HepG2 (cell line): ENCODE data around the gene PCGF3. TPM values are rescaled to one million over a fixed set of nuclear protein-coding genes. Genes with fewer than 3 reads are reported as not detected.

Experiments used
- GLMP ChIP-seq: sonication (generic); formaldehyde crosslinking; IDR thresholded peaks from 2 replicates; pipeline ENCODE4 v1.9.0; 2021; ENCODE audit warnings: missing genetic modification reagents, mild to moderate bottlenecking, borderline replicate concordance
- GPBP1L1 ChIP-seq: sonication (generic); formaldehyde crosslinking; IDR thresholded peaks from 2 replicates; pipeline ENCODE4 v1.5.0; 2020; ENCODE audit warnings: mild to moderate bottlenecking, missing genetic modification reagents
- NFRKB ChIP-seq: fragments of 450-650 bp; IDR thresholded peaks from 2 replicates; pipeline ENCODE4 v1.6.1; 2017
- PTBP1 ChIP-seq: fragments of 200-400 bp; formaldehyde crosslinking; IDR thresholded peaks from 2 replicates; pipeline ENCODE4 v1.6.1; 2018; ENCODE audit warnings: low read length, low read depth; ENCODE audit not compliant: poor library complexity, severe bottlenecking
- RBM22 ChIP-seq: fragments of 200-400 bp; formaldehyde crosslinking; optimal IDR thresholded peaks from 2 replicates; pipeline ENCODE3; 2017; ENCODE audit warnings: mild to moderate bottlenecking, low read length, moderate library complexity
- RERE ChIP-seq: IDR thresholded peaks from 2 replicates; pipeline ENCODE4 v1.6.1; 2016; ENCODE audit warnings: low read depth, missing genetic modification reagents, missing compliant biosample characterization
- SNAPC4 ChIP-seq: sonication (generic); formaldehyde crosslinking; IDR thresholded peaks from 2 replicates; pipeline ENCODE4 v1.4.0; 2020; ENCODE audit warnings: mild to moderate bottlenecking, missing genetic modification reagents
- TRAFD1 ChIP-seq: sonication (generic); formaldehyde crosslinking; IDR thresholded peaks from 2 replicates; pipeline ENCODE4 v1.5.1; 2020; ENCODE audit warnings: missing genetic modification reagents, mild to moderate bottlenecking, borderline replicate concordance
- ZNF24 ChIP-seq: fragments of 450-650 bp; IDR thresholded peaks from 2 replicates; pipeline ENCODE4 v1.6.1; 2017; ENCODE audit warnings: antibody characterized with exemption, mild to moderate bottlenecking
- ZNF564 ChIP-seq: sonication (generic); formaldehyde crosslinking; IDR thresholded peaks from 2 replicates; pipeline ENCODE4 v1.8.1; 2023; ENCODE audit warnings: mild to moderate bottlenecking, missing genetic modification reagents
- ZNF678 ChIP-seq: sonication (generic); formaldehyde crosslinking; IDR thresholded peaks from 2 replicates; pipeline ENCODE4 v1.4.0; 2020; ENCODE audit warnings: mild to moderate bottlenecking, missing genetic modification reagents
- polyA plus RNA-seq, 8 experiments: library from polyadenylated mRNA; depleted of rRNA in 3 of 8; stranded (reverse) in 7 of 8; unstranded in 1 of 8; fragments of >200 nt; fragmentation: Illumina TruSeq in 4 of 8; extraction: Trizol in 4 of 8; gene quantifications; 2 replicates each; pipeline versions ENCODE4 v1.2.1 to v1.2.3, GENCODE V29; 2011 to 2016; ENCODE audit warnings: low read depth in 4 of 8, missing spikeins in 1 of 8, mixed read lengths in 1 of 8; ENCODE audit not compliant: insufficient read depth in 1 of 8
- total RNA-seq, 5 experiments: library from RNA; depleted of rRNA; stranded (reverse); fragments of >200 nt; fragmentation: Illumina TruSeq; extraction: Trizol; gene quantifications; 2 replicates each; pipeline ENCODE4 v1.2.3, GENCODE V29; 2016; ENCODE audit warnings: low read depth in 1 of 5

Gene PCGF3
- total and polyA plus RNA-seq, 2 of the 13 experiments (the other 11 are each of a cell fraction or from before 2014, with no cell fraction given), result 28.6 to 66.2 TPM

GRCh38 chr4:683982-684622, 21.5 kb upstream of the PCGF3 start (continued):
- TF ChIP-seq RERE (no peak), ZNF564 (CRISPR knock-in tag) (no peak), NFRKB (no peak), TRAFD1 (CRISPR knock-in tag) (no peak), ZNF678 (no peak), RBM22 (no peak), SNAPC4 (CRISPR knock-in tag) (no peak), PTBP1 (no peak), ZNF24 (no peak), GPBP1L1 (CRISPR knock-in tag) (no peak), GLMP (CRISPR knock-in tag) (no peak)
